ENCODE data around the gene BANP.
"Not testable (repeated sequence)": the region's sequence is repeated elsewhere in the genome, so short reads cannot be mapped to it uniquely, and the experiment has no call there.

GRCh38 chr16:87914021-87914725 is 37.1 kb upstream of the BANP start:
- TF ChIP-seq CTCF (conservative IDR thresholded peaks at IDR 0.05 in 1 of 2, IDR thresholded peaks at IDR 0.05 in 1 of 2; ENCODE audit: low read depth in 1 of 2, low read length in 2 of 2); EZH2 (IDR thresholded peaks at IDR 0.05; ENCODE audit: low read length, missing control alignments): not testable (repeated sequence)

Measured in fibroblast of lung (primary cell).